ENCODE data around the gene CDH13.

Gene CDH13

DNA sequence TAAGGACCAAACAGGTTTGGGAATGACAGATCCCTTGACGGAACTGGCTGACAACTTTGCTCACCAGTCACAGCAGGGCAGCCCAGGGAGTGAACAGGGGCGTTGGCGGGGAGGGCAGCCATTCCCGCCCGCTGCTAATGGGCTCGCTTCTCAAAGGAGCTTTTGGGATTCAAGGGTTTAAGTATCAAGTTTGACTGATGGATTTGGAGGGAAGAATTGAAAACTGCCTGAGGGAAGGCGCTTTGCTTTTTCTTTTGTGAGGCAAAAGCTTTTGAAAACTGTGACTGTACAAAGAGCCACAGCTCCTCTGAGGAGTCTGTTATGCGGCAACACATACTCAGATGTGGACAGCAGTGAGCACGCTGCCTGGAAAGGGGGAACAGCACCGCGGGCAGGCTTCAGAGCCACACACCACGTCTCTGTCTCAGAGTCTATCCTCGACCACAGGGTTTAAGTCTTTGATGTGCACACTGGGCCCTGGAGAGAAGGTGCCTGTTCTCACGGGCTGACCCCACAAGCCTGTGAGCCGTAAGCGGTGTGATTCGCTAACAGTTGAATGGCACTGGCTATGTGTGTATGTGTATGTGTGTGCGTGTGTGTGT, 1101.1 kb downstream of the CDH13 start:
- in situ Hi-C loops (cut with HindIII; ENCODE audit: low sequenced_read_pairs), result no loop called here
- TF ChIP-seq, protein P1, sequence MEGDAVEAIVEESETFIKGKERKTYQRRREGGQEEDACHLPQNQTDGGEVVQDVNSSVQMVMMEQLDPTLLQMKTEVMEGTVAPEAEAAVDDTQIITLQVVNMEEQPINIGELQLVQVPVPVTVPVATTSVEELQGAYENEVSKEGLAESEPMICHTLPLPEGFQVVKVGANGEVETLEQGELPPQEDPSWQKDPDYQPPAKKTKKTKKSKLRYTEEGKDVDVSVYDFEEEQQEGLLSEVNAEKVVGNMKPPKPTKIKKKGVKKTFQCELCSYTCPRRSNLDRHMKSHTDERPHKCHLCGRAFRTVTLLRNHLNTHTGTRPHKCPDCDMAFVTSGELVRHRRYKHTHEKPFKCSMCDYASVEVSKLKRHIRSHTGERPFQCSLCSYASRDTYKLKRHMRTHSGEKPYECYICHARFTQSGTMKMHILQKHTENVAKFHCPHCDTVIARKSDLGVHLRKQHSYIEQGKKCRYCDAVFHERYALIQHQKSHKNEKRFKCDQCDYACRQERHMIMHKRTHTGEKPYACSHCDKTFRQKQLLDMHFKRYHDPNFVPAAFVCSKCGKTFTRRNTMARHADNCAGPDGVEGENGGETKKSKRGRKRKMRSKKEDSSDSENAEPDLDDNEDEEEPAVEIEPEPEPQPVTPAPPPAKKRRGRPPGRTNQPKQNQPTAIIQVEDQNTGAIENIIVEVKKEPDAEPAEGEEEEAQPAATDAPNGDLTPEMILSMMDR (IDR thresholded peaks at IDR 0.05; ENCODE audit: low read depth, low read length), result no peak
- no peak for DNase-seq (ENCODE audit: low read depth, low spot score)
- no peak overlapping the region for H3K4me3 ChIP-seq (ENCODE audit: low read depth, low read length)

- H3K4me3 ChIP-seq (ENCODE audit: low read depth, low read length), result no peak overlapping the region
- TF ChIP-seq, protein P1 (IDR thresholded peaks at IDR 0.05; ENCODE audit: low read depth, low read length), result no peak
- DNase-seq (ENCODE audit: low read depth, low spot score), result peak; percentile 22
- in situ Hi-C loops (cut with HindIII; ENCODE audit: low sequenced_read_pairs), result no loop called here
Measured at GRCh38 chr16:83728492-83728891, 1101.7 kb downstream of the CDH13 start.

- DNase-seq (ENCODE audit: low read depth, low spot score), result no peak
- in situ Hi-C loops (cut with HindIII; ENCODE audit: low sequenced_read_pairs), result no loop called here
- no peak overlapping the region for H3K4me3 ChIP-seq (ENCODE audit: low read depth, low read length)
- TF ChIP-seq, protein P1 (IDR thresholded peaks at IDR 0.05; ENCODE audit: low read depth, low read length), result no peak
Measured at GRCh38 chr16:83730812-83731211, 1104.0 kb downstream of the CDH13 start.

GRCh38 chr16:83732536-83732935, 1105.8 kb downstream of the CDH13 start:
- no peak for DNase-seq (ENCODE audit: low read depth, low spot score)
- in situ Hi-C loops (cut with HindIII; ENCODE audit: low sequenced_read_pairs), result no loop called here
- TF ChIP-seq, protein P1 (IDR thresholded peaks at IDR 0.05; ENCODE audit: low read depth, low read length), result no peak
- H3K4me3 ChIP-seq (ENCODE audit: low read depth, low read length), result no peak overlapping the region

GRCh38 chr16:83733301-83733700, 1106.5 kb downstream of the CDH13 start:
- DNase-seq (ENCODE audit: low read depth, low spot score), result peak; percentile 28
- in situ Hi-C loops (cut with HindIII; ENCODE audit: low sequenced_read_pairs), result no loop called here
- H3K4me3 ChIP-seq (ENCODE audit: low read depth, low read length), result no peak overlapping the region
- TF ChIP-seq, protein P1 (IDR thresholded peaks at IDR 0.05; ENCODE audit: low read depth, low read length), result no peak

- in situ Hi-C loops (cut with HindIII; ENCODE audit: low sequenced_read_pairs), result no loop called here
Measured at GRCh38 chr16:83734136-83734535, 1107.4 kb downstream of the CDH13 start.

More at GRCh38 chr16:83734136-83734535, 1107.4 kb downstream of the CDH13 start:
- TF ChIP-seq, protein P1 (IDR thresholded peaks at IDR 0.05; ENCODE audit: low read depth, low read length), result no peak
- no peak overlapping the region for H3K4me3 ChIP-seq (ENCODE audit: low read depth, low read length)
- no peak for DNase-seq (ENCODE audit: low read depth, low spot score)

Data from astrocyte of the spinal cord (primary cell).